ENCODE data around the gene CHST8.

CHST8 gene

GRCh38 chr19:33621811-33622504 is at the start of gene CHST8:
CHST8 (plus strand) TSS chr19:33621953; CDS start chr19:33689262, 67,309 bp downstream.
- no peaks in the 10 kb centered on the region for H3K36me3 ChIP-seq (ENCODE audit: control insufficient read depth, insufficient read depth, low read length)
- H3K9me3 ChIP-seq (ENCODE audit: control insufficient read depth, insufficient read depth, low read depth, low read length): no peaks in the 10 kb centered on the region
- peaks cover 87% of the 10 kb centered on the region for H3K27me3 ChIP-seq (ENCODE audit: control insufficient read depth, insufficient read depth, low read length)
- H3K4me3 ChIP-seq (ENCODE audit: low read depth, low read length): peak within 1 kb of the TSS; percentile 66
- H3K4me1 ChIP-seq (ENCODE audit: control insufficient read depth, insufficient read depth, low read length): peaks cover 13% of the 10 kb centered on the region
- H3K9ac ChIP-seq (ENCODE audit: low read length): peak within 1 kb of the TSS; percentile 44
- no peak within 1 kb of the TSS for H3K27ac ChIP-seq (ENCODE audit: low read depth, low read length)

GRCh38 chr19:33572929-33573328 is 48.8 kb upstream of the CHST8 start:
- Histone ChIP-seq H3K27ac (ENCODE audit: low read depth, low read length) (no peak overlapping the region), H3K4me1 (ENCODE audit: control insufficient read depth, insufficient read depth, low read length) (peaks cover 7% of the 10 kb centered on the region; the same call in 1 of the 2 replicates), H3K36me3 (ENCODE audit: control insufficient read depth, insufficient read depth, low read length) (no peaks in the 10 kb centered on the region), H3K9me3 (ENCODE audit: control insufficient read depth, insufficient read depth, low read depth, low read length) (peaks cover 20% of the 10 kb centered on the region), H3K9ac (ENCODE audit: low read length) (no peak overlapping the region), H3K4me3 (ENCODE audit: low read depth, low read length) (no peak overlapping the region), H3K27me3 (ENCODE audit: control insufficient read depth, insufficient read depth, low read length) (no peaks in the 10 kb centered on the region)

- H3K27me3 ChIP-seq (ENCODE audit: control insufficient read depth, insufficient read depth, low read length): no peaks in the 10 kb centered on the region
- H3K4me3 ChIP-seq (ENCODE audit: low read depth, low read length): no peak overlapping the region
- peaks cover 20% of the 10 kb centered on the region for H3K9me3 ChIP-seq (ENCODE audit: control insufficient read depth, insufficient read depth, low read depth, low read length)
- H3K9ac ChIP-seq (ENCODE audit: low read length): no peak overlapping the region
- peaks cover 4% of the 10 kb centered on the region; the same call in 1 of the 2 replicates for H3K4me1 ChIP-seq (ENCODE audit: control insufficient read depth, insufficient read depth, low read length)
- H3K36me3 ChIP-seq (ENCODE audit: control insufficient read depth, insufficient read depth, low read length): no peaks in the 10 kb centered on the region
- H3K27ac ChIP-seq (ENCODE audit: low read depth, low read length): no peak overlapping the region
Measured at GRCh38 chr19:33574824-33575223, 46.9 kb upstream of the CHST8 start.

GRCh38 chr19:33578697-33579096 is 43.1 kb upstream of the CHST8 start:
- H3K9me3 ChIP-seq (ENCODE audit: control insufficient read depth, insufficient read depth, low read depth, low read length): peaks cover 19% of the 10 kb centered on the region
- no peaks in the 10 kb centered on the region for H3K4me1 ChIP-seq (ENCODE audit: control insufficient read depth, insufficient read depth, low read length)
- H3K4me3 ChIP-seq (ENCODE audit: low read depth, low read length): no peak overlapping the region
- H3K27ac ChIP-seq (ENCODE audit: low read depth, low read length): no peak overlapping the region
- no peaks in the 10 kb centered on the region for H3K36me3 ChIP-seq (ENCODE audit: control insufficient read depth, insufficient read depth, low read length)
- no peaks in the 10 kb centered on the region for H3K27me3 ChIP-seq (ENCODE audit: control insufficient read depth, insufficient read depth, low read length)
- no peak overlapping the region for H3K9ac ChIP-seq (ENCODE audit: low read length)

GRCh38 chr19:33580026-33580644 is 41.6 kb upstream of the CHST8 start:
- no peak overlapping the region for H3K4me3 ChIP-seq (ENCODE audit: low read depth, low read length)
- no peaks in the 10 kb centered on the region for H3K4me1 ChIP-seq (ENCODE audit: control insufficient read depth, insufficient read depth, low read length)
- peaks cover 6% of the 10 kb centered on the region for H3K9me3 ChIP-seq (ENCODE audit: control insufficient read depth, insufficient read depth, low read depth, low read length)
- no peaks in the 10 kb centered on the region for H3K36me3 ChIP-seq (ENCODE audit: control insufficient read depth, insufficient read depth, low read length)
- no peaks in the 10 kb centered on the region for H3K27me3 ChIP-seq (ENCODE audit: control insufficient read depth, insufficient read depth, low read length)
- no peak overlapping the region for H3K9ac ChIP-seq (ENCODE audit: low read length)
- H3K27ac ChIP-seq (ENCODE audit: low read depth, low read length): no peak overlapping the region

GRCh38 chr19:33580645-33581037 is 41.1 kb upstream of the CHST8 start:
- Histone ChIP-seq H3K27me3 (ENCODE audit: control insufficient read depth, insufficient read depth, low read length) (no peaks in the 10 kb centered on the region), H3K27ac (ENCODE audit: low read depth, low read length) (no peak overlapping the region), H3K9me3 (ENCODE audit: control insufficient read depth, insufficient read depth, low read depth, low read length) (peaks cover 2% of the 10 kb centered on the region; the same call in 1 of the 2 replicates), H3K36me3 (ENCODE audit: control insufficient read depth, insufficient read depth, low read length) (no peaks in the 10 kb centered on the region), H3K4me3 (ENCODE audit: low read depth, low read length) (no peak overlapping the region), H3K4me1 (ENCODE audit: control insufficient read depth, insufficient read depth, low read length) (no peaks in the 10 kb centered on the region), H3K9ac (ENCODE audit: low read length) (no peak overlapping the region)

- Histone ChIP-seq H3K9me3 (ENCODE audit: control insufficient read depth, insufficient read depth, low read depth, low read length) (peaks cover 13% of the 10 kb centered on the region), H3K27me3 (ENCODE audit: control insufficient read depth, insufficient read depth, low read length) (no peaks in the 10 kb centered on the region), H3K36me3 (ENCODE audit: control insufficient read depth, insufficient read depth, low read length) (no peaks in the 10 kb centered on the region), H3K4me1 (ENCODE audit: control insufficient read depth, insufficient read depth, low read length) (no peaks in the 10 kb centered on the region), H3K27ac (ENCODE audit: low read depth, low read length) (no peak overlapping the region), H3K4me3 (ENCODE audit: low read depth, low read length) (no peak overlapping the region), H3K9ac (ENCODE audit: low read length) (no peak overlapping the region)
Measured at GRCh38 chr19:33582914-33583313, 38.8 kb upstream of the CHST8 start.

GRCh38 chr19:33587150-33587549 is 34.6 kb upstream of the CHST8 start:
- Histone ChIP-seq H3K36me3 (ENCODE audit: control insufficient read depth, insufficient read depth, low read length) (no peaks in the 10 kb centered on the region), H3K27ac (ENCODE audit: low read depth, low read length) (no peak overlapping the region), H3K4me3 (ENCODE audit: low read depth, low read length) (no peak overlapping the region), H3K27me3 (ENCODE audit: control insufficient read depth, insufficient read depth, low read length) (no peaks in the 10 kb centered on the region), H3K4me1 (ENCODE audit: control insufficient read depth, insufficient read depth, low read length) (no peaks in the 10 kb centered on the region), H3K9me3 (ENCODE audit: control insufficient read depth, insufficient read depth, low read depth, low read length) (peaks cover 21% of the 10 kb centered on the region), H3K9ac (ENCODE audit: low read length) (no peak overlapping the region)

GRCh38 chr19:33590224-33590623 is 31.5 kb upstream of the CHST8 start:
- Histone ChIP-seq H3K9ac (ENCODE audit: low read length) (no peak overlapping the region), H3K4me3 (ENCODE audit: low read depth, low read length) (no peak overlapping the region), H3K27me3 (ENCODE audit: control insufficient read depth, insufficient read depth, low read length) (no peaks in the 10 kb centered on the region), H3K4me1 (ENCODE audit: control insufficient read depth, insufficient read depth, low read length) (no peaks in the 10 kb centered on the region), H3K27ac (ENCODE audit: low read depth, low read length) (no peak overlapping the region), H3K9me3 (ENCODE audit: control insufficient read depth, insufficient read depth, low read depth, low read length) (peaks cover 21% of the 10 kb centered on the region), H3K36me3 (ENCODE audit: control insufficient read depth, insufficient read depth, low read length) (no peaks in the 10 kb centered on the region)

- Histone ChIP-seq H3K9ac (ENCODE audit: low read length) (no peak overlapping the region), H3K4me1 (ENCODE audit: control insufficient read depth, insufficient read depth, low read length) (no peaks in the 10 kb centered on the region), H3K27me3 (ENCODE audit: control insufficient read depth, insufficient read depth, low read length) (no peaks in the 10 kb centered on the region), H3K36me3 (ENCODE audit: control insufficient read depth, insufficient read depth, low read length) (no peaks in the 10 kb centered on the region), H3K4me3 (ENCODE audit: low read depth, low read length) (no peak overlapping the region), H3K27ac (ENCODE audit: low read depth, low read length) (no peak overlapping the region), H3K9me3 (ENCODE audit: control insufficient read depth, insufficient read depth, low read depth, low read length) (peaks cover 5% of the 10 kb centered on the region; the same call in 1 of the 2 replicates)
Measured at GRCh38 chr19:33595783-33596182, 26.0 kb upstream of the CHST8 start.

GRCh38 chr19:33601583-33601982 is 20.2 kb upstream of the CHST8 start:
- Histone ChIP-seq H3K9ac (ENCODE audit: low read length) (no peak overlapping the region), H3K27ac (ENCODE audit: low read depth, low read length) (no peak overlapping the region), H3K36me3 (ENCODE audit: control insufficient read depth, insufficient read depth, low read length) (no peaks in the 10 kb centered on the region), H3K4me1 (ENCODE audit: control insufficient read depth, insufficient read depth, low read length) (peaks cover 12% of the 10 kb centered on the region), H3K4me3 (ENCODE audit: low read depth, low read length) (no peak overlapping the region), H3K27me3 (ENCODE audit: control insufficient read depth, insufficient read depth, low read length) (no peaks in the 10 kb centered on the region), H3K9me3 (ENCODE audit: control insufficient read depth, insufficient read depth, low read depth, low read length) (peaks cover 20% of the 10 kb centered on the region)

All from HUES6 (cell line).